Kidney epithelial cell (primary cell): ENCODE results near the gene COL4A1. TPM values are rescaled to one million over a fixed set of nuclear protein-coding genes. Genes with fewer than 3 reads are reported as not detected.

Source experiments
- DNase-seq: peaks from one replicate; pipeline ENCODE4 v3.0.0-alpha.2; 2010; ENCODE audit warnings: low read depth
- H3K27me3 ChIP-seq: 2 replicates; pipeline ENCODE4 v1.6.0; 2011; ENCODE audit warnings: low read length; ENCODE audit not compliant: control insufficient read depth, insufficient read depth
- H3K36me3 ChIP-seq: 2 replicates; pipeline ENCODE4 v1.5.1; 2011; ENCODE audit warnings: low read length; ENCODE audit not compliant: control insufficient read depth, insufficient read depth
- H3K4me3 ChIP-seq: 2 replicates; pipeline ENCODE4 v1.5.1; 2011; ENCODE audit warnings: low read depth, mild to moderate bottlenecking, control low read depth, low read length
- total RNA-seq: library from RNA; depleted of rRNA; stranded (reverse); fragments of >200 nt; gene quantifications from 2 replicates; pipeline ENCODE4 v1.2.3, GENCODE V29; 2015
- TF ChIP-seq, protein P1 (sequence below): IDR thresholded peaks from 2 replicates; pipeline ENCODE4 v1.5.1; 2011; ENCODE audit warnings: mild to moderate bottlenecking, moderate library complexity, low read length, control low read depth, inconsistent platforms; ENCODE audit not compliant: insufficient read depth, poor library complexity, severe bottlenecking

Gene COL4A1
- total RNA-seq, 1 donor from 2014 or later, result 1,018 TPM

DNA sequence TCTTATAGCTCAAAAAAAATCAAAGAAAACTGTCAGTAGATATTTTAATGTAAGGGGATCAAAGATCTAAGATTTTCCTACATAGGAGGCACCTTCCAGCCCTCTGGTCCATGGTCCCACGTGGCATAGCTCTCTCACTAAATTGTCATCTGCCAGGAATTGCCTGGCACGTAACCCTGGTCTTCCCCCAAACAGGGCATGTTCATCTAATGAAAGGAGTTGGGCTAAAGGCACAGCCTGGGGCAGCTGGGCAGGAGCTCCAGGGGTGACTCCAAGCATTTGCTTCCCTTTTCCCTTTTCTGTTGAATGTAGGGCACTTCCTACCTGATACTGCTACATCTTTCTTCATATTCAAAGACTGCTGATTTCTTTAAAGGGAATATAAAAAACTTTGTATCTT, 148.7 kb downstream of the COL4A1 start:
- TF ChIP-seq, protein P1, sequence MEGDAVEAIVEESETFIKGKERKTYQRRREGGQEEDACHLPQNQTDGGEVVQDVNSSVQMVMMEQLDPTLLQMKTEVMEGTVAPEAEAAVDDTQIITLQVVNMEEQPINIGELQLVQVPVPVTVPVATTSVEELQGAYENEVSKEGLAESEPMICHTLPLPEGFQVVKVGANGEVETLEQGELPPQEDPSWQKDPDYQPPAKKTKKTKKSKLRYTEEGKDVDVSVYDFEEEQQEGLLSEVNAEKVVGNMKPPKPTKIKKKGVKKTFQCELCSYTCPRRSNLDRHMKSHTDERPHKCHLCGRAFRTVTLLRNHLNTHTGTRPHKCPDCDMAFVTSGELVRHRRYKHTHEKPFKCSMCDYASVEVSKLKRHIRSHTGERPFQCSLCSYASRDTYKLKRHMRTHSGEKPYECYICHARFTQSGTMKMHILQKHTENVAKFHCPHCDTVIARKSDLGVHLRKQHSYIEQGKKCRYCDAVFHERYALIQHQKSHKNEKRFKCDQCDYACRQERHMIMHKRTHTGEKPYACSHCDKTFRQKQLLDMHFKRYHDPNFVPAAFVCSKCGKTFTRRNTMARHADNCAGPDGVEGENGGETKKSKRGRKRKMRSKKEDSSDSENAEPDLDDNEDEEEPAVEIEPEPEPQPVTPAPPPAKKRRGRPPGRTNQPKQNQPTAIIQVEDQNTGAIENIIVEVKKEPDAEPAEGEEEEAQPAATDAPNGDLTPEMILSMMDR, result no peak
- H3K36me3 ChIP-seq, result peaks cover 15% of the 10 kb centered on the region
- H3K4me3 ChIP-seq, result no peak overlapping the region
- H3K27me3 ChIP-seq, result no peaks in the 10 kb centered on the region
- DNase-seq, result no peak

DNA sequence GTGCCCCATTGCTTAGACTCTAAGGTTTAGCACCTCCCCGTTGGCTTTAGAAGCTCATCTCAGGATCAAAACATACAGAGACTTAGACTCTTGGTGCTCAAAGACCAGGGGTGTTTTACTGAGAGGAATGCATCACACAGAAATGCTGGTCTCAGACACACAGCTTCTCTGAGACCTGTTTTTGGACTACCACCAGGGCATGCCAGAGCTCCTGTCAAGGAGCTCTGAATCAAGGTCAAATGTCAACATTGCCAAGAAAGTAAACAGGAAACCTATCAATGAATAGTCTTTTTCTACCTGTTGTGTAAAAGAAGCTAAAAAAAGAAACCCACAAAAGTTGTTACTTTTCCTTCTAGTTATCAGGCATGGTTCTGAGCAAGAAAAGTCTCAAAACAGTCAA, 149.2 kb downstream of the COL4A1 start:
- Histone ChIP-seq H3K4me3 (no peak overlapping the region), H3K27me3 (no peaks in the 10 kb centered on the region), H3K36me3 (peaks cover 14% of the 10 kb centered on the region)
- DNase-seq, result no peak
- TF ChIP-seq, protein P1, result no peak

DNA sequence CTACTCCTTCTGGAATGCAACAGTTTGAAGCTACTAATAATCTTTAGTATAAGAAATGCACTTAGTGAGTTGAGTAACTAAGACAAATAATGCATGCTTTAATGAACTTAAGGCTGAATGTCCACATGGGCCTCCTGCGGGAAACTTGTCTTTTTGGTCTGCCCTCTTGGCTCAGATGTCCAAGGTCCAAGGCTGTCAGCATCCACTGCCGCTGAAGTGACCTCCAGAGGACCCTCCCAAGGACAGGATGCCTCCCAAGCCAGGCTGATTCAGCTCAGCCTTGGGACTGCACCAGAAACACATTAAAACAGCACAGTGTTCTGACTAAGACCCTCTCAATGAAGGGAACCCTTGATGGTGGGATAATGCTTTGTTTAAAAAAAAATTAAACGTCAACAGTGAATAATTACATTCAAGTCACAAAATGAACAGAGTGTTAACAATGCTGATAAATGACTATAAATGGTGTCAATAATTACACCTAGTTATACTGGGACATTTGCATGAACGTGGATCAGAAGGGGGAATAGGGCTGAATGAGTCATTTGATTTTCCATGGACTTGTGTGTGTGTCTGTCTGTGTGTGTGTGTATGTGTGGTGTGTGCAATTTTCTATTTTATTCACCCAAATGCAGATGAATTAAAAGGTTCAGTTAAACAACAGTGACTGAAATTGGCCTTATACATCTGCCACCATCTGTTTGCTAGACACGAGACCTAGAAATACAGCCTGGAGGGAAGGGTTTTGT, 150.5 kb downstream of the COL4A1 start:
- DNase-seq, result no peak
- Histone ChIP-seq H3K27me3 (no peaks in the 10 kb centered on the region), H3K4me3 (no peak overlapping the region), H3K36me3 (peaks cover 13% of the 10 kb centered on the region)
- TF ChIP-seq, protein P1, result no peak

DNA sequence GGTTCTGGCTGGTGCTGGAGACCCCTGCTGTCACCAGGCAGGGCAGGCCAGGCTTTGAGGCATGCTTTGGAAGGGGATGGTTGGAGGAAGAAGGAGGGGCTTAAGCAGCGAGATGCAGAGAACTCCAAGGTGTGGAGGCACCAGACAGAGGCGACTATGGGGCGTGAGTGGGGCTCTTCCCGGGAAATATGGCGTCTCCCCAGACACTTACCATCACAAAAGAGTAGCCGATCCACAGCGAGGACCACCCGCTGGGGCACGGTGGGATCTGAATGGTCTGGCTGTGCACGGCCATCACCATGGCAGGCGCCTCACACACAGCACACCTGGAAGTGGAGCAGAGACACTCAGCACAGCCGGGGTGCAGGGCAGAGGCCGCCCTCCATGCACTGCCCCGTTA, 151.9 kb downstream of the COL4A1 start:
- Histone ChIP-seq H3K36me3 (peaks cover 18% of the 10 kb centered on the region), H3K4me3 (no peak overlapping the region), H3K27me3 (no peaks in the 10 kb centered on the region)
- TF ChIP-seq, protein P1, result no peak
- DNase-seq, result no peak

DNA sequence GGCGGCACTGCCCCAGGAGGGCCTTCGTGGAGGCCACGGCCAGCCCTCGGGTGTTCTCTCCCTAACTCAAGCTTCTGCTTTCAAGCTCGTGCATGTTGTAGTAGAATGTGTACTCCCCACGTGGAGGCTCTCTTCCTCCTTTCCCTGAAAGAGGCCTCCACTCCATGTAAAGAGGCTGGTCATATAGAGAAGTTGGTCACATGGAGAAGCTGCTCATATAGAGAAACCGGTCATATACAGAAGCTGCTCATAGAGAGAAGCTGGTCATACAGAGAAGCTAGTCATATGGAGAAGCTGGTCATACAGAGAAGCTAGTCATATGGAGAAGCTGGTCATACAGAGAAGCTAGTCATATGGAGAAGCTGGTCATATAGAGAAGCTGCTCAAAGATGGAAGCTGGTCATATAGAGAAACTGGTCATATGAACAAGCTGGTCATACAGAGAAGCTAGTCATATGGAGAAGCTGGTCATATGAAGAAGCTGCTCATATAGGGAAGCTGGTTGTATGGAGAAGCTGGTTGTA, 152.5 kb downstream of the COL4A1 start:
- Histone ChIP-seq H3K27me3 (no peaks in the 10 kb centered on the region), H3K4me3 (no peak overlapping the region), H3K36me3 (peaks cover 18% of the 10 kb centered on the region)
- TF ChIP-seq, protein P1, result no peak
- DNase-seq, result no peak

DNA sequence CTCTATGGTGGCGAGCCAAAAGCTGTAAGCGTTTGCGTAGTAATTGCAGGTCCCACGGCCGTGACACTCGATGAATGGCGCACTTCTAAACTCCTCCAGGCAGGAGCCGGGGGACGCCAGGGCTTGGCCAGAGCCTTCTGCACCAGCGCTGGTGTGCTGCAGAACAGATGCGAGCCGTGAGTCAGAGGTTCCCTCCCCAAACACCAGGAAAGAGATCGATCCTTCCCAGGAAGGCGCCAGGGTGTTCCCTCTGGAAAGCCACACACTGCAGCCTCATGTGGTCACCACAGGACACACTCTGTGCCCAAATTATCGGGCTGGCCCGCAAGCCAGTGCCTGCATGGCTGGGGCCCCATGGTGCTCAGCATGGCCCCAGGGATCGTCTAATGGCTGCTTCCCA, 154.6 kb downstream of the COL4A1 start:
- DNase-seq, result no peak
- TF ChIP-seq, protein P1, result no peak
- Histone ChIP-seq H3K4me3 (no peak overlapping the region), H3K36me3 (peaks cover 16% of the 10 kb centered on the region), H3K27me3 (no peaks in the 10 kb centered on the region)
